H1 (cell line): Measurements from ENCODE around the gene TRDN. TPM values are rescaled to one million over a fixed set of nuclear protein-coding genes. Genes with fewer than 3 reads are reported as not detected.

Experiments used
- CHD1 ChIP-seq: IDR thresholded peaks from 2 replicates; pipeline ENCODE4 v1.6.1; 2012; ENCODE audit warnings: low read depth, low read length, improper control_type of control experiment
- SIN3A ChIP-seq, 2 experiments: IDR thresholded peaks in 1 of 2; conservative IDR thresholded peaks in 1 of 2; 2 replicates each; pipeline ENCODE4 v1.6.1; 2011 to 2012; ENCODE audit warnings: low read length in 2 of 2, improper control_type of control experiment in 1 of 2, low read depth in 1 of 2, mild to moderate bottlenecking in 1 of 2
- SUZ12 ChIP-seq: fragments of 200-600 bp; sonication (generic); IDR thresholded peaks from 2 replicates; pipeline ENCODE4 v1.6.1; 2012; ENCODE audit warnings: mild to moderate bottlenecking, inconsistent platforms, low read length, moderate library complexity, mixed read lengths
- polyA plus RNA-seq, 7 experiments: library from polyadenylated mRNA; depleted of rRNA in 3 of 7; stranded (reverse) in 5 of 7; unstranded in 2 of 7; fragments of >200 nt in 5 of 7; fragments of 200-250 nt in 2 of 7; gene quantifications; 1 replicate in 5 of 7; 2 replicates in 1 of 7; 4 replicates in 1 of 7; pipeline versions ENCODE4 v1.2.1 to v1.2.3, GENCODE V29; 2011 to 2013; ENCODE audit warnings: missing spikeins in 2 of 7, mixed read lengths in 2 of 7
- total RNA-seq: library from RNA; stranded (reverse); fragmentation: NEBNext Ultra II Directional; extraction: Animal tissue kit (Norgen Biotek cat#: 25700); gene quantifications from 2 replicates; pipeline ENCODE4 v1.2.1, GENCODE V29; 2021
- TF ChIP-seq, protein P1 (sequence below): fragments of 300-600 bp; sonication (generic); IDR thresholded peaks from 2 replicates; pipeline ENCODE4 v1.7.1; 2012; ENCODE audit warnings: low read length, moderate library complexity, mild to moderate bottlenecking, inconsistent platforms; ENCODE audit not compliant: insufficient replicate concordance
- TF ChIP-seq, protein P2 (sequence below): IDR thresholded peaks from 2 replicates; pipeline ENCODE4 v1.6.1; 2012; ENCODE audit warnings: low read length, inconsistent platforms

TRDN gene
- total and polyA plus RNA-seq, 2 of the 8 experiments (the other 6 are each of a cell fraction or from before 2014, with no cell fraction given), result 1.6 to 41.6 TPM

DNA sequence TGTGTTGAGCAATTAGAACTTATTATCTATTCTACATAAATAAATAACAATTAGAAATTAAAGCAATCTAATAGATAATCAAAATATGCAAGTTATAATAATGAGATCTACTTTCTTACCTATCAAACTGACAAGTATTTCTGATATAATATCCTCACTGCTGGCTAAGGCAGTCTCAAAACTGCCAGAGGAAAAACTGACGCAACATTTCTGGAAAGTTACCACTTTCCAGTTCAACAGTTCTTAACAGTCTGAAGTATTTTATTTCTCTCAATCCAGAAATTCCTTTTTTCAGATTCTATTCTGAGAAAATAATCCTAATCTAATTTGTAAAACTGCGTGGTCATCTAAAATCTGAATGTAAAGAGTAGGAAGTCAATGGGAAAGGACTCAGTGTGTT lies 121.0 kb downstream of the TRDN start (continued):
- TF ChIP-seq, protein P1, sequence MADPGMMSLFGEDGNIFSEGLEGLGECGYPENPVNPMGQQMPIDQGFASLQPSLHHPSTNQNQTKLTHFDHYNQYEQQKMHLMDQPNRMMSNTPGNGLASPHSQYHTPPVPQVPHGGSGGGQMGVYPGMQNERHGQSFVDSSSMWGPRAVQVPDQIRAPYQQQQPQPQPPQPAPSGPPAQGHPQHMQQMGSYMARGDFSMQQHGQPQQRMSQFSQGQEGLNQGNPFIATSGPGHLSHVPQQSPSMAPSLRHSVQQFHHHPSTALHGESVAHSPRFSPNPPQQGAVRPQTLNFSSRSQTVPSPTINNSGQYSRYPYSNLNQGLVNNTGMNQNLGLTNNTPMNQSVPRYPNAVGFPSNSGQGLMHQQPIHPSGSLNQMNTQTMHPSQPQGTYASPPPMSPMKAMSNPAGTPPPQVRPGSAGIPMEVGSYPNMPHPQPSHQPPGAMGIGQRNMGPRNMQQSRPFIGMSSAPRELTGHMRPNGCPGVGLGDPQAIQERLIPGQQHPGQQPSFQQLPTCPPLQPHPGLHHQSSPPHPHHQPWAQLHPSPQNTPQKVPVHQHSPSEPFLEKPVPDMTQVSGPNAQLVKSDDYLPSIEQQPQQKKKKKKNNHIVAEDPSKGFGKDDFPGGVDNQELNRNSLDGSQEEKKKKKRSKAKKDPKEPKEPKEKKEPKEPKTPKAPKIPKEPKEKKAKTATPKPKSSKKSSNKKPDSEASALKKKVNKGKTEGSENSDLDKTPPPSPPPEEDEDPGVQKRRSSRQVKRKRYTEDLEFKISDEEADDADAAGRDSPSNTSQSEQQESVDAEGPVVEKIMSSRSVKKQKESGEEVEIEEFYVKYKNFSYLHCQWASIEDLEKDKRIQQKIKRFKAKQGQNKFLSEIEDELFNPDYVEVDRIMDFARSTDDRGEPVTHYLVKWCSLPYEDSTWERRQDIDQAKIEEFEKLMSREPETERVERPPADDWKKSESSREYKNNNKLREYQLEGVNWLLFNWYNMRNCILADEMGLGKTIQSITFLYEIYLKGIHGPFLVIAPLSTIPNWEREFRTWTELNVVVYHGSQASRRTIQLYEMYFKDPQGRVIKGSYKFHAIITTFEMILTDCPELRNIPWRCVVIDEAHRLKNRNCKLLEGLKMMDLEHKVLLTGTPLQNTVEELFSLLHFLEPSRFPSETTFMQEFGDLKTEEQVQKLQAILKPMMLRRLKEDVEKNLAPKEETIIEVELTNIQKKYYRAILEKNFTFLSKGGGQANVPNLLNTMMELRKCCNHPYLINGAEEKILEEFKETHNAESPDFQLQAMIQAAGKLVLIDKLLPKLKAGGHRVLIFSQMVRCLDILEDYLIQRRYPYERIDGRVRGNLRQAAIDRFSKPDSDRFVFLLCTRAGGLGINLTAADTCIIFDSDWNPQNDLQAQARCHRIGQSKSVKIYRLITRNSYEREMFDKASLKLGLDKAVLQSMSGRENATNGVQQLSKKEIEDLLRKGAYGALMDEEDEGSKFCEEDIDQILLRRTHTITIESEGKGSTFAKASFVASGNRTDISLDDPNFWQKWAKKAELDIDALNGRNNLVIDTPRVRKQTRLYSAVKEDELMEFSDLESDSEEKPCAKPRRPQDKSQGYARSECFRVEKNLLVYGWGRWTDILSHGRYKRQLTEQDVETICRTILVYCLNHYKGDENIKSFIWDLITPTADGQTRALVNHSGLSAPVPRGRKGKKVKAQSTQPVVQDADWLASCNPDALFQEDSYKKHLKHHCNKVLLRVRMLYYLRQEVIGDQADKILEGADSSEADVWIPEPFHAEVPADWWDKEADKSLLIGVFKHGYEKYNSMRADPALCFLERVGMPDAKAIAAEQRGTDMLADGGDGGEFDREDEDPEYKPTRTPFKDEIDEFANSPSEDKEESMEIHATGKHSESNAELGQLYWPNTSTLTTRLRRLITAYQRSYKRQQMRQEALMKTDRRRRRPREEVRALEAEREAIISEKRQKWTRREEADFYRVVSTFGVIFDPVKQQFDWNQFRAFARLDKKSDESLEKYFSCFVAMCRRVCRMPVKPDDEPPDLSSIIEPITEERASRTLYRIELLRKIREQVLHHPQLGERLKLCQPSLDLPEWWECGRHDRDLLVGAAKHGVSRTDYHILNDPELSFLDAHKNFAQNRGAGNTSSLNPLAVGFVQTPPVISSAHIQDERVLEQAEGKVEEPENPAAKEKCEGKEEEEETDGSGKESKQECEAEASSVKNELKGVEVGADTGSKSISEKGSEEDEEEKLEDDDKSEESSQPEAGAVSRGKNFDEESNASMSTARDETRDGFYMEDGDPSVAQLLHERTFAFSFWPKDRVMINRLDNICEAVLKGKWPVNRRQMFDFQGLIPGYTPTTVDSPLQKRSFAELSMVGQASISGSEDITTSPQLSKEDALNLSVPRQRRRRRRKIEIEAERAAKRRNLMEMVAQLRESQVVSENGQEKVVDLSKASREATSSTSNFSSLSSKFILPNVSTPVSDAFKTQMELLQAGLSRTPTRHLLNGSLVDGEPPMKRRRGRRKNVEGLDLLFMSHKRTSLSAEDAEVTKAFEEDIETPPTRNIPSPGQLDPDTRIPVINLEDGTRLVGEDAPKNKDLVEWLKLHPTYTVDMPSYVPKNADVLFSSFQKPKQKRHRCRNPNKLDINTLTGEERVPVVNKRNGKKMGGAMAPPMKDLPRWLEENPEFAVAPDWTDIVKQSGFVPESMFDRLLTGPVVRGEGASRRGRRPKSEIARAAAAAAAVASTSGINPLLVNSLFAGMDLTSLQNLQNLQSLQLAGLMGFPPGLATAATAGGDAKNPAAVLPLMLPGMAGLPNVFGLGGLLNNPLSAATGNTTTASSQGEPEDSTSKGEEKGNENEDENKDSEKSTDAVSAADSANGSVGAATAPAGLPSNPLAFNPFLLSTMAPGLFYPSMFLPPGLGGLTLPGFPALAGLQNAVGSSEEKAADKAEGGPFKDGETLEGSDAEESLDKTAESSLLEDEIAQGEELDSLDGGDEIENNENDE, result no peak
- TF ChIP-seq, protein P2, sequence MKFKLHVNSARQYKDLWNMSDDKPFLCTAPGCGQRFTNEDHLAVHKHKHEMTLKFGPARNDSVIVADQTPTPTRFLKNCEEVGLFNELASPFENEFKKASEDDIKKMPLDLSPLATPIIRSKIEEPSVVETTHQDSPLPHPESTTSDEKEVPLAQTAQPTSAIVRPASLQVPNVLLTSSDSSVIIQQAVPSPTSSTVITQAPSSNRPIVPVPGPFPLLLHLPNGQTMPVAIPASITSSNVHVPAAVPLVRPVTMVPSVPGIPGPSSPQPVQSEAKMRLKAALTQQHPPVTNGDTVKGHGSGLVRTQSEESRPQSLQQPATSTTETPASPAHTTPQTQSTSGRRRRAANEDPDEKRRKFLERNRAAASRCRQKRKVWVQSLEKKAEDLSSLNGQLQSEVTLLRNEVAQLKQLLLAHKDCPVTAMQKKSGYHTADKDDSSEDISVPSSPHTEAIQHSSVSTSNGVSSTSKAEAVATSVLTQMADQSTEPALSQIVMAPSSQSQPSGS, result no peak
- TF ChIP-seq SUZ12 (no peak), SIN3A (conservative IDR thresholded peaks at IDR 0.05 in 1 of 2, IDR thresholded peaks at IDR 0.05 in 1 of 2; ENCODE audit: low read depth in 1 of 2, low read length in 2 of 2) (no peak), CHD1 (no peak)
